AG09319 (cell line): Measurements from ENCODE around the gene HPS3.
"Not testable (repeated sequence)": the region's sequence is repeated elsewhere in the genome, so short reads cannot be mapped to it uniquely, and the experiment has no call there.

ENCODE experiments used
- DNase-seq: peaks from one replicate; pipeline ENCODE4 v3.0.0-alpha.2; 2010; ENCODE audit warnings: low read depth; ENCODE audit errors: extremely low read depth
- CTCF ChIP-seq: IDR thresholded peaks from 2 replicates; pipeline ENCODE4 v1.5.1; 2011; ENCODE audit warnings: low read depth, mild to moderate bottlenecking, inconsistent platforms, low read length, moderate library complexity

The HPS3 gene

GRCh38 chr3:149216193-149216869 lies 86.9 kb downstream of the HPS3 start:
- DNase-seq: no peak
- no peak for TF ChIP-seq CTCF

GRCh38 chr3:149217347-149217746 lies 87.9 kb downstream of the HPS3 start:
- no peak for TF ChIP-seq CTCF
- no peak for DNase-seq

- DNase-seq: not testable (repeated sequence)
These were observed 90.1 kb downstream of the HPS3 start for GRCh38 chr3:149219380-149220121.

GRCh38 chr3:149221783-149222517 lies 92.5 kb downstream of the HPS3 start, which contains the start of gene CP:
TSS of gene CP (minus strand) at chr3:149221829. CDS start at chr3:149221792, 37 bp downstream.
- DNase-seq: no peak

More at GRCh38 chr3:149221783-149222517, 92.5 kb downstream of the HPS3 start, which contains the start of gene CP:
- no peak for TF ChIP-seq CTCF
